HepG2 (cell line): Measurements from ENCODE around the gene SLC20A1. TPM values are rescaled to one million over a fixed set of nuclear protein-coding genes. Genes with fewer than 3 reads are reported as not detected.

Experiments
- ARHGAP35 ChIP-seq: sonication (generic); formaldehyde crosslinking; IDR thresholded peaks from 2 replicates; pipeline ENCODE4 v1.9.0; 2022; ENCODE audit warnings: mild to moderate bottlenecking, inconsistent platforms, moderate library complexity, missing genetic modification reagents, borderline replicate concordance
- CEBPB ChIP-seq: IDR thresholded peaks from 2 replicates; pipeline ENCODE4 v1.6.1; 2011; ENCODE audit warnings: low read depth, low read length, improper control_type of control experiment, borderline replicate concordance
- FOXJ3 ChIP-seq: sonication (generic); formaldehyde crosslinking; IDR thresholded peaks from 2 replicates; pipeline ENCODE4 v1.4.0; 2020; ENCODE audit warnings: missing genetic modification reagents, mild to moderate bottlenecking, borderline replicate concordance
- FOXK1 ChIP-seq: sonication (generic); formaldehyde crosslinking; IDR thresholded peaks from 2 replicates; pipeline ENCODE4 v1.4.0; 2020; ENCODE audit warnings: low read depth, missing genetic modification reagents, borderline replicate concordance
- HDAC2 ChIP-seq: sonication (generic); formaldehyde crosslinking; IDR thresholded peaks from 2 replicates; pipeline ENCODE4 v1.4.0; 2020; ENCODE audit warnings: missing genetic modification reagents
- HHEX ChIP-seq: IDR thresholded peaks from 2 replicates; pipeline ENCODE4 v1.6.1; 2016; ENCODE audit warnings: control low read depth
- NR2F1 ChIP-seq, 2 experiments: fragments of 450-650 bp in 1 of 2; formaldehyde crosslinking in 1 of 2; IDR thresholded peaks; 2 replicates each; pipeline versions ENCODE4 v1.5.0 to v1.6.1; 2016 to 2020; ENCODE audit warnings: mild to moderate bottlenecking in 1 of 2, missing compliant biosample characterization in 1 of 2, missing genetic modification reagents in 1 of 2, moderate library complexity in 1 of 2
- RAD51 ChIP-seq: fragments of 450-650 bp; IDR thresholded peaks from 2 replicates; pipeline ENCODE4 v1.6.1; 2016; ENCODE audit warnings: borderline replicate concordance
- RNF219 ChIP-seq: sonication (generic); formaldehyde crosslinking; IDR thresholded peaks from 2 replicates; pipeline ENCODE4 v1.5.0; 2020; ENCODE audit warnings: mild to moderate bottlenecking, missing genetic modification reagents
- SOX13 ChIP-seq, 3 experiments: fragments of 450-650 bp in 1 of 3; sonication (generic) in 1 of 3; formaldehyde crosslinking in 1 of 3; IDR thresholded peaks in 2 of 3; conservative IDR thresholded peaks in 1 of 3; 2 replicates each; pipeline versions ENCODE4 v1.5.0 to v1.6.1; 2016 to 2020; ENCODE audit warnings: antibody characterized with exemption in 1 of 3, mild to moderate bottlenecking in 1 of 3, missing compliant biosample characterization in 1 of 3, missing genetic modification reagents in 1 of 3, moderate library complexity in 1 of 3
- TFDP2 ChIP-seq: sonication (generic); formaldehyde crosslinking; IDR thresholded peaks from 2 replicates; pipeline ENCODE4 v1.4.0; 2020; ENCODE audit warnings: missing genetic modification reagents
- TIGD3 ChIP-seq: sonication (generic); formaldehyde crosslinking; IDR thresholded peaks from 2 replicates; pipeline ENCODE4 v1.5.1; 2020; ENCODE audit warnings: mild to moderate bottlenecking, missing genetic modification reagents, borderline replicate concordance
- U2AF2 ChIP-seq: fragments of 200-400 bp; formaldehyde crosslinking; IDR thresholded peaks from 2 replicates; pipeline ENCODE4 v1.6.1; 2017; ENCODE audit warnings: low read depth, mild to moderate bottlenecking, low read length
- ZBTB43 ChIP-seq: sonication (generic); formaldehyde crosslinking; conservative IDR thresholded peaks from 2 replicates; pipeline ENCODE4 v1.4.0; 2020; ENCODE audit warnings: missing genetic modification reagents
- ZFP37 ChIP-seq: sonication (generic); formaldehyde crosslinking; IDR thresholded peaks from 2 replicates; pipeline ENCODE4 v1.4.0; 2020; ENCODE audit warnings: missing genetic modification reagents, borderline replicate concordance
- ZFP82 ChIP-seq: sonication (generic); formaldehyde crosslinking; IDR thresholded peaks from 2 replicates; pipeline ENCODE4 v1.5.1; 2020; ENCODE audit warnings: mild to moderate bottlenecking, missing genetic modification reagents, borderline replicate concordance
- ZNF251 ChIP-seq: sonication (generic); formaldehyde crosslinking; IDR thresholded peaks from 2 replicates; pipeline ENCODE4 v1.9.0; 2021; ENCODE audit warnings: mild to moderate bottlenecking, missing genetic modification reagents
- ZNF44 ChIP-seq: sonication (generic); formaldehyde crosslinking; IDR thresholded peaks from 2 replicates; pipeline ENCODE4 v1.5.1; 2020; ENCODE audit warnings: mild to moderate bottlenecking, missing genetic modification reagents
- ZNF713 ChIP-seq: sonication (generic); formaldehyde crosslinking; IDR thresholded peaks from 2 replicates; pipeline ENCODE4 v1.4.0; 2020; ENCODE audit warnings: mild to moderate bottlenecking, missing genetic modification reagents
- ZNF772 ChIP-seq: sonication (generic); formaldehyde crosslinking; IDR thresholded peaks from 2 replicates; pipeline ENCODE4 v1.5.0; 2020; ENCODE audit warnings: mild to moderate bottlenecking, missing genetic modification reagents
- ZNF784 ChIP-seq: sonication (generic); formaldehyde crosslinking; IDR thresholded peaks from 2 replicates; pipeline ENCODE4 v1.5.1; 2020; ENCODE audit warnings: missing genetic modification reagents, mild to moderate bottlenecking, borderline replicate concordance
- polyA plus RNA-seq, 8 experiments: library from polyadenylated mRNA; depleted of rRNA in 3 of 8; stranded (reverse) in 7 of 8; unstranded in 1 of 8; fragments of >200 nt; fragmentation: Illumina TruSeq in 4 of 8; extraction: Trizol in 4 of 8; gene quantifications; 2 replicates each; pipeline versions ENCODE4 v1.2.1 to v1.2.3, GENCODE V29; 2011 to 2016; ENCODE audit warnings: low read depth in 4 of 8, missing spikeins in 1 of 8, mixed read lengths in 1 of 8; ENCODE audit not compliant: insufficient read depth in 1 of 8
- total RNA-seq, 5 experiments: library from RNA; depleted of rRNA; stranded (reverse); fragments of >200 nt; fragmentation: Illumina TruSeq; extraction: Trizol; gene quantifications; 2 replicates each; pipeline ENCODE4 v1.2.3, GENCODE V29; 2016; ENCODE audit warnings: low read depth in 1 of 5

The SLC20A1 gene
- total and polyA plus RNA-seq, 2 of the 13 experiments (the other 11 are each of a cell fraction or from before 2014, with no cell fraction given), result 54.0 to 85.9 TPM

GRCh38 chr2:112644155-112644932, 1.4 kb upstream of the SLC20A1 start (continued):
- no peak for TF ChIP-seq ZBTB43
- peak; percentile 68 for TF ChIP-seq SOX13 (IDR thresholded peaks at IDR 0.05)
- peak in 1 of 2 experiments; percentile 87; a peak in 2 of 4 replicates for TF ChIP-seq SOX13 (CRISPR knock-in tag; conservative IDR thresholded peaks at IDR 0.05 in 1 of 2, IDR thresholded peaks at IDR 0.05 in 1 of 2)
- TF ChIP-seq RNF219 (CRISPR knock-in tag), result peak; percentile 87; the same call in 1 of the 2 replicates
- peak; percentile 46; the same call in 1 of the 2 replicates for TF ChIP-seq FOXJ3 (CRISPR knock-in tag)
- TF ChIP-seq ZNF784, result no peak
- TF ChIP-seq NR2F1 (CRISPR knock-in tag; IDR thresholded peaks at IDR 0.05), result peak; percentile 95 to 98
- TF ChIP-seq HHEX (CRISPR knock-in tag), result peak; percentile 71
- no peak for TF ChIP-seq U2AF2
- no peak for TF ChIP-seq ARHGAP35 (CRISPR knock-in tag)
- TF ChIP-seq ZNF713 (CRISPR knock-in tag), result no peak
- peak; percentile 86 for TF ChIP-seq HDAC2 (CRISPR knock-in tag)
- no peak; the same call in 1 of the 2 replicates for TF ChIP-seq TIGD3 (CRISPR knock-in tag)
- 0 out of 2 replicates have a peak, but pooled peaks have one; percentile 0 for TF ChIP-seq ZFP82 (CRISPR knock-in tag)
- TF ChIP-seq CEBPB, result peak; percentile 37; the same call in 1 of the 2 replicates
- no peak for TF ChIP-seq ZNF251 (CRISPR knock-in tag)
- no peak for TF ChIP-seq RAD51
- TF ChIP-seq ZNF44, result no peak
- peak; percentile 87 for TF ChIP-seq FOXK1
- no peak for TF ChIP-seq ZFP37
- TF ChIP-seq TFDP2 (CRISPR knock-in tag), result no peak; the same call in 1 of the 2 replicates
- peak; percentile 52; the same call in 1 of the 2 replicates for TF ChIP-seq ZNF772 (CRISPR knock-in tag)
